Heart right ventricle (tissue), 16 donors: ENCODE measurements around the gene LGALS8. TPM values are rescaled to one million over a fixed set of nuclear protein-coding genes. Genes with fewer than 3 reads are reported as not detected.

Source experiments
- ATAC-seq, 8 donors: fragments of 200-7000 bp; cut with Tn5 transposase; one replicate each; pipeline ENCODE4 v1.9.1; 2020; ENCODE audit warnings: mild to moderate bottlenecking in 8 of 8, moderate library complexity in 8 of 8, moderate number of reproducible peaks in 1 of 8
- DNase-seq, 2 donors: peaks; one replicate each; pipeline ENCODE4 v3.0.0-alpha.2; 2020
- H3K27ac ChIP-seq, 10 donors: fragments of 200-600 bp; sonication (generic) in 2 of 10; one replicate each; pipeline versions ENCODE4 v1.5.0 to v1.8.0; 2020 to 2022; ENCODE audit warnings: mild to moderate bottlenecking in 3 of 10
- H3K27me3 ChIP-seq, 7 donors: fragments of 200-600 bp; one replicate each; pipeline ENCODE4 v1.8.0; 2021 to 2022; ENCODE audit warnings: mild to moderate bottlenecking in 2 of 7
- H3K36me3 ChIP-seq, 9 donors: fragments of 200-600 bp; sonication (generic) in 1 of 9; one replicate each; pipeline versions ENCODE4 v1.5.0 to v1.8.0; 2020 to 2022; ENCODE audit warnings: mild to moderate bottlenecking in 2 of 9
- H3K4me1 ChIP-seq, 9 donors: fragments of 200-600 bp; sonication (generic) in 1 of 9; one replicate each; pipeline versions ENCODE4 v1.5.0 to v1.8.0; 2020 to 2022; ENCODE audit warnings: mild to moderate bottlenecking in 4 of 9
- H3K4me3 ChIP-seq, 10 donors: fragments of 200-600 bp; sonication (generic) in 2 of 10; one replicate each; pipeline versions ENCODE4 v1.5.0 to v1.8.0; 2020 to 2022; ENCODE audit warnings: mild to moderate bottlenecking in 7 of 10, moderate library complexity in 2 of 10
- H3K9me3 ChIP-seq, 11 donors: fragments of 200-600 bp in 10 of 11; sonication (generic) in 2 of 11; one replicate each; pipeline versions ENCODE4 v1.5.0 to v1.8.0; 2013 to 2022; ENCODE audit warnings: mild to moderate bottlenecking in 2 of 11, control low read depth in 1 of 11, moderate library complexity in 1 of 11
- CTCF ChIP-seq, 9 donors: fragments of 200-600 bp; sonication (generic) in 2 of 9; IDR thresholded peaks; one replicate each; pipeline versions ENCODE4 v1.5.0 to v1.8.0; 2021 to 2022; ENCODE audit warnings: antibody characterized with exemption in 9 of 9, mild to moderate bottlenecking in 5 of 9, moderate library complexity in 1 of 9
- WGBS, 2 donors: extraction: QIAGEN DNeasy Blood & Tissue Kit; methylation state at CpG; one replicate each; pipeline ENCODE4 v1.1.7; 2013; ENCODE audit warnings: inconsistent platforms in 1 of 2; 5-methylcytosine and 5-hydroxymethylcytosine counted together
- intact Hi-C, 10 donors: fragments of 100-400 bp; cut with DNase I; formaldehyde crosslinking; loops; one replicate each; pipeline versions ENCODE4 v1.11.1 to v1.14.2; 2022
- polyA plus RNA-seq, 2 donors: library from polyadenylated mRNA; stranded (reverse); fragments of 200-250 nt; gene quantifications; one replicate each; pipeline ENCODE4 v1.2.3, GENCODE V29; 2013
- total RNA-seq, 10 donors: library from RNA; stranded (reverse); fragmentation: NEBNext Ultra II Directional in 3 of 10; extraction: Animal tissue kit (Norgen Biotek cat#: 25700) in 3 of 10; gene quantifications; one replicate each; pipeline versions ENCODE4 v1.2.1 to v1.2.4, GENCODE V29; 2021 to 2023
- donor health status: Arrhythmogenic right ventricular cardiomyopathy.
- donor health status: ischemic (EF 13 %, LVEDD 7.1; RV severe dilation, severe dysfunction).
- donor health status: healthy with polysubstance abuse.
- donor health status: DM: no; HTN: yes; CAD: no.
- donor health status: DM: no; HTN: no; CAD: no.
- donor health status: ischemic (EF 25% LVEDD 6.9; RV normal size, moderate dysfunction).
- donor health status: ischemic (EF 25% LVEDD 5.7; RV mildly dilated, moderate dysfunction).
- donor health status: healthy.
- donor health status: DM: yes; HTN: yes; CAD: no.
- donor health status: Ischemic cardiomyopathy.
- donor health status: ischemic (EF 35%, LVEDD 5.7; RV mildly dilated, moderate dysfunction).
- donor health status: nonischemic (EF 11% LVEDD 7.7; RV severe dilation, severe dysfunction).
- donor health status: DM: yes; HTN: yes; CAD: no.
- donor health status: PGD.
- donor health status: ischemic (EF 29% LVEDD 5.4; RV normal size, mild dysfunction).
- donor health status: nonischemic (EF 23%, LVEDD 6.1; RV moderate dilation, normal function).

LGALS8 gene
- total and polyA plus RNA-seq, 12 donors: 36.7 to 107 (median 89.7) TPM

- intact Hi-C loops: no loop called here
- no peak for DNase-seq
- WGBS, 2 donors: 40 to 41% methylated on average over 1 of the region's 1 CpG
- Histone ChIP-seq H3K27ac (no peak overlapping the region), H3K4me3 (no peak overlapping the region), H3K36me3 (peaks cover 0 to 100% (median 75%) of the 10 kb centered on the region in 9 donors), H3K4me1 (no peaks in the 10 kb centered on the region), H3K27me3 (no peaks in the 10 kb centered on the region), H3K9me3 (no peaks in the 10 kb centered on the region)
- ATAC-seq: no peak
- no peak for TF ChIP-seq CTCF (IDR thresholded peaks at IDR 0.05)
Measured at GRCh38 chr1:236552901-236553300, 29.1 kb downstream of the LGALS8 start.

- ATAC-seq (no peak), DNase-seq (no peak)
- 82 to 85% methylated on average over 8 of the region's 8 CpGs for WGBS, 2 donors
- no peak for TF ChIP-seq CTCF (IDR thresholded peaks at IDR 0.05)
- H3K9me3 ChIP-seq: no peaks in the 10 kb centered on the region
- peaks cover 0 to 100% (median 75%) of the 10 kb centered on the region in 9 donors for H3K36me3 ChIP-seq
- no peaks in the 10 kb centered on the region for H3K4me1 ChIP-seq
- intact Hi-C loops: no loop called here
- H3K4me3 ChIP-seq: no peak overlapping the region
- H3K27ac ChIP-seq: no peak overlapping the region
- H3K27me3 ChIP-seq: no peaks in the 10 kb centered on the region
Measured at GRCh38 chr1:236553370-236553769, 29.6 kb downstream of the LGALS8 start.

GRCh38 chr1:236556606-236557005 is 32.8 kb downstream of the LGALS8 start:
- no peak for TF ChIP-seq CTCF (IDR thresholded peaks at IDR 0.05)
- no peaks in the 10 kb centered on the region for H3K4me1 ChIP-seq
- no peaks in the 10 kb centered on the region for H3K9me3 ChIP-seq
- ATAC-seq (no peak), DNase-seq (no peak)
- WGBS, 2 donors: 90 to 95% methylated on average over 7 of the region's 7 CpGs
- peaks cover 0 to 100% (median 54%) of the 10 kb centered on the region in 9 donors for H3K36me3 ChIP-seq
- intact Hi-C loops: loop anchor here in 1 of 10 donors (5.0 kb wide), 1 partner anchor 41 kb away; no protein-coding TSS in a partner anchor
- no peak overlapping the region for H3K27ac ChIP-seq
- H3K4me3 ChIP-seq: no peak overlapping the region
- no peaks in the 10 kb centered on the region for H3K27me3 ChIP-seq

- H3K27ac ChIP-seq: no peak overlapping the region
- H3K9me3 ChIP-seq: no peaks in the 10 kb centered on the region
- WGBS, 2 donors: 88 to 94% methylated on average over 9 of the region's 9 CpGs
- H3K36me3 ChIP-seq: peaks cover 0 to 100% (median 50%) of the 10 kb centered on the region in 9 donors
- H3K4me3 ChIP-seq: no peak overlapping the region
- ATAC-seq: no peak
- H3K4me1 ChIP-seq: no peaks in the 10 kb centered on the region
- TF ChIP-seq CTCF (IDR thresholded peaks at IDR 0.05): no peak
- H3K27me3 ChIP-seq: no peaks in the 10 kb centered on the region
- intact Hi-C loops: loop anchor here in 1 of 10 donors (5.0 kb wide), 1 partner anchor 39 kb away; no protein-coding TSS in a partner anchor
- DNase-seq: no peak
Measured at GRCh38 chr1:236558081-236558480, 34.3 kb downstream of the LGALS8 start.
